HepG2 (cell line): ENCODE data around the gene TACC2. TPM values are rescaled to one million over a fixed set of nuclear protein-coding genes. Genes with fewer than 3 reads are reported as not detected.

ENCODE experiments used
- ATAC-seq: fragments of 200-7000 bp; cut with Tn5 transposase; 3 replicates; pipeline ENCODE4 v1.9.1; 2020; ENCODE audit warnings: mild to moderate bottlenecking, moderate library complexity
- BruUV-seq: library from RNA; stranded (reverse); fragments of 400-500 nt; replicated peaks from 2 replicates; lab custom pipeline; 2021; lab: Mats Ljungman, UMichigan
- CTCF ChIA-PET: fragments of 300-600 bp; formaldehyde crosslinking; extraction: SDS; loops from one replicate; lab custom pipeline; 2021; ENCODE audit warnings: low total read pairs, inconsistent platforms, low intra/inter-chr PET ratio; lab: Yijun Ruan, JAX
- POLR2A ChIA-PET: fragments of 350-600 bp; sonication (Branson Sonifier 250); formaldehyde crosslinking; loops from one replicate; lab custom pipeline; 2020; ENCODE audit warnings: antibody characterized with exemption, inconsistent platforms; lab: Yijun Ruan, JAX
- DNase-seq: peaks from one replicate; pipeline ENCODE4 v3.0.0-alpha.2; 2015; ENCODE audit warnings: low spot score
- FAIRE-seq: peaks from 3 replicates; lab custom pipeline; 2011; peaks lifted over from hg19 to GRCh38; lab: Jason Lieb, UNC
- H2AFZ ChIP-seq: one replicate; pipeline ENCODE4 v1.6.1; 2011; ENCODE audit warnings: low read length, inconsistent platforms
- H3K27ac ChIP-seq: fragments of 300-600 bp; 3 replicates; pipeline ENCODE4 v1.8.0; 2011; ENCODE audit warnings: mixed run types, mild to moderate bottlenecking, mixed read lengths, low read length, inconsistent platforms; ENCODE audit not compliant: insufficient read depth; ENCODE audit errors: extremely low read length
- H3K27me3 ChIP-seq, 2 experiments: fragments of 200-600 bp in 1 of 2; 2 replicates in 1 of 2; 3 replicates in 1 of 2; pipeline versions ENCODE4 v1.6.0 to v1.8.0; 2011; ENCODE audit warnings: low read length in 2 of 2, mild to moderate bottlenecking in 2 of 2, moderate library complexity in 2 of 2, inconsistent platforms in 1 of 2; ENCODE audit not compliant: insufficient read depth in 2 of 2, control insufficient read depth in 1 of 2
- H3K36me3 ChIP-seq, 2 experiments: fragments of 200-600 bp in 1 of 2; replicated peaks in 1 of 2; 2 replicates in 1 of 2; 3 replicates in 1 of 2; pipeline versions ENCODE4 v1.5.1 to v1.8.0; 2011; ENCODE audit warnings: low read length in 2 of 2, inconsistent platforms in 1 of 2; ENCODE audit not compliant: insufficient read depth in 2 of 2, control insufficient read depth in 1 of 2
- H3K4me1 ChIP-seq: 2 replicates; pipeline ENCODE4 v1.5.1; 2012; ENCODE audit warnings: low read length, inconsistent platforms; ENCODE audit not compliant: insufficient read depth
- H3K4me2 ChIP-seq: 2 replicates; pipeline ENCODE4 v1.6.0; 2011; ENCODE audit warnings: low read depth, low read length, inconsistent platforms
- H3K4me3 ChIP-seq, 3 experiments: fragments of 200-600 bp in 1 of 3; sonication (generic), shearing (Covaris generic) in 1 of 3; replicated peaks in 1 of 3; 2 replicates each; pipeline ENCODE4 v1.5.1; 2011 to 2016; ENCODE audit warnings: low read length in 3 of 3, inconsistent platforms in 2 of 3, low read depth in 2 of 3, mild to moderate bottlenecking in 2 of 3, control low read depth in 1 of 3, mixed read lengths in 1 of 3; ENCODE audit not compliant: insufficient read depth in 1 of 3
- H3K79me2 ChIP-seq: one replicate; pipeline ENCODE4 v1.6.1; 2011; ENCODE audit warnings: low read length, inconsistent platforms; ENCODE audit not compliant: insufficient read depth
- H3K9ac ChIP-seq: 2 replicates; pipeline ENCODE4 v1.6.0; 2011; ENCODE audit warnings: mild to moderate bottlenecking, low read depth, low read length, inconsistent platforms; ENCODE audit not compliant: insufficient read depth
- H3K9me3 ChIP-seq: 2 replicates; pipeline ENCODE4 v1.5.1; 2012; ENCODE audit warnings: mild to moderate bottlenecking, low read length
- H4K20me1 ChIP-seq: 2 replicates; pipeline ENCODE4 v1.6.0; 2011; ENCODE audit warnings: inconsistent platforms, mild to moderate bottlenecking, low read length, moderate library complexity; ENCODE audit not compliant: insufficient read depth
- HNRNPK ChIP-seq: fragments of 200-400 bp; formaldehyde crosslinking; IDR thresholded peaks from 2 replicates; pipeline ENCODE4 v1.6.1; 2018; ENCODE audit warnings: low read length, low read depth, moderate library complexity, mild to moderate bottlenecking; ENCODE audit not compliant: poor library complexity, severe bottlenecking
- MXD3 ChIP-seq: IDR thresholded peaks from 2 replicates; pipeline ENCODE4 v1.6.1; 2016; ENCODE audit warnings: mild to moderate bottlenecking, missing biosample characterization, missing genetic modification reagents
- PHF21A ChIP-seq: sonication (generic); formaldehyde crosslinking; IDR thresholded peaks from 2 replicates; pipeline ENCODE4 v1.5.0; 2020; ENCODE audit warnings: mild to moderate bottlenecking, missing genetic modification reagents
- REXO4 ChIP-seq: sonication (generic); formaldehyde crosslinking; IDR thresholded peaks from 2 replicates; pipeline ENCODE4 v1.8.0; 2022; ENCODE audit warnings: missing genetic modification reagents, mild to moderate bottlenecking, borderline replicate concordance
- STAT5B ChIP-seq: sonication (generic); formaldehyde crosslinking; IDR thresholded peaks from 2 replicates; pipeline ENCODE4 v1.4.0; 2020; ENCODE audit warnings: missing genetic modification reagents
- ZNF468 ChIP-seq: sonication (generic); formaldehyde crosslinking; IDR thresholded peaks from 2 replicates; pipeline ENCODE4 v1.8.0; 2022; ENCODE audit warnings: mild to moderate bottlenecking, moderate library complexity, missing genetic modification reagents
- ZSCAN12 ChIP-seq: sonication (generic); formaldehyde crosslinking; IDR thresholded peaks from 2 replicates; pipeline ENCODE4 v1.9.0; 2021; ENCODE audit warnings: mild to moderate bottlenecking, missing genetic modification reagents
- ZSCAN22 ChIP-seq: sonication (generic); formaldehyde crosslinking; IDR thresholded peaks from 2 replicates; pipeline ENCODE4 v1.4.0; 2020; ENCODE audit warnings: mild to moderate bottlenecking, missing genetic modification reagents
- WGBS: methylation state at CpG from one replicate; pipeline ENCODE4 v1.1.6; 2017; ENCODE audit warnings: low lambda C conversion rate; 5-methylcytosine and 5-hydroxymethylcytosine counted together
- in situ Hi-C: cut with HindIII; loops from 2 replicates; pipeline ENCODE4 v1.10.0; 2017; ENCODE audit warnings: low pct_unique_long_range_greater_than_20kb; ENCODE audit not compliant: extremely low pct_ligation_motif_present
- intact Hi-C: fragments of 100-400 bp; cut with micrococcal nuclease; formaldehyde crosslinking; loops from one replicate; pipeline ENCODE4 v1.10.0; 2022; ENCODE audit not compliant: unreplicated experiment
- polyA plus RNA-seq, 8 experiments: library from polyadenylated mRNA; depleted of rRNA in 3 of 8; stranded (reverse) in 7 of 8; unstranded in 1 of 8; fragments of >200 nt; fragmentation: Illumina TruSeq in 4 of 8; extraction: Trizol in 4 of 8; gene quantifications; 2 replicates each; pipeline versions ENCODE4 v1.2.1 to v1.2.3, GENCODE V29; 2011 to 2016; ENCODE audit warnings: low read depth in 4 of 8, missing spikeins in 1 of 8, mixed read lengths in 1 of 8; ENCODE audit not compliant: insufficient read depth in 1 of 8
- total RNA-seq, 5 experiments: library from RNA; depleted of rRNA; stranded (reverse); fragments of >200 nt; fragmentation: Illumina TruSeq; extraction: Trizol; gene quantifications; 2 replicates each; pipeline ENCODE4 v1.2.3, GENCODE V29; 2016; ENCODE audit warnings: low read depth in 1 of 5
- TF ChIP-seq, protein P1 (sequence below): sonication (generic); formaldehyde crosslinking; IDR thresholded peaks from 2 replicates; pipeline ENCODE4 v1.4.0; 2020; ENCODE audit warnings: mild to moderate bottlenecking, missing genetic modification reagents

Gene TACC2
- total and polyA plus RNA-seq, 2 of the 13 experiments (the other 11 are each of a cell fraction or from before 2014, with no cell fraction given) = 11.8 to 16.0 TPM

DNA sequence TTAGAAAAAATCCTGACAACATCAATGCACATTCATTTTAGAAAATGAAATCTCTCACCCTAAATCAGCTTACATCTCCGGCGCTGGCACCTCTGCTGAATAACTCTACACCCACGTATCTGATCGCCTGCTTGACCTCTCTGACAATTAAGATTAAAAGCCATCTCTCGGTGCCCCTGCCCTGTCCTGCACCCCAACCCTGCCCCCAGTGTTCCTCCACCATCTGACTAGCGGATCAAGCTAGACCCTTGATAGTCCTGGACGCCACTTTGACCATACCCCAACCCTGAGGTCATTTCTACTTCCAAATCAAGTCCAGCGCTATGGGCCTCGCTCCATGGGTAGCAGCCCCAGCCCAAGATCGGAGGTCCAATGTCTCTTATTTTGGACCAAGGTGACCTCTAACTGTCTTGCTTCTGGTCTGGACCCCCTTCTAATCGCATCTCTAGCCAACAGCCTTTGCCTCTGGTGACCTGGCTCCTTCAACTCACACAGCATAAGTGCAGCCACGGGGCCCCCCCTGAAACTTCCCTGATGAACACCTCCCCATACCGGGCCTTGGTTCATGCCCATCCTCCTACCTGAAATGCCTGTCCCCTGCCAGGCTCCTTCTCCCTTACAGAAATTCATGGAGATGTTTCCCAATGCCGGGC is 310.6 kb downstream of the TACC2 start:
- Histone ChIP-seq H3K36me3 (no peaks in the 10 kb centered on the region), H3K4me3 (no peak overlapping the region; a peak in 2 of 6 replicates), H3K9ac (peak overlapping the region; percentile 59; the same call in 1 of the 2 replicates), H3K27ac (peak overlapping the region; percentile 32), H3K4me2 (peak overlapping the region; percentile 97), H3K9me3 (no peaks in the 10 kb centered on the region), H3K27me3 (peaks cover 0 to 18% of the 10 kb centered on the region in 2 experiments; a peak in 2 of 5 replicates), H4K20me1 (no peaks in the 10 kb centered on the region), H3K79me2 (no peaks in the 10 kb centered on the region), H2AFZ (no peak overlapping the region), H3K4me1 (peaks cover 69% of the 10 kb centered on the region)
- in situ Hi-C loops (loop anchor here (5.0 to 10.0 kb wide), 3 partner anchors 43 to 405 kb away; no protein-coding TSS in a partner anchor), intact Hi-C loops (loop anchor here (2.0 to 5.0 kb wide), 3 partner anchors 75 to 268 kb away; partner anchors contain the start of gene PLEKHA1)
- TF ChIP-seq PHF21A (CRISPR knock-in tag) (0 out of 2 replicates have a peak, but pooled peaks have one; percentile 9), MXD3 (no peak), REXO4 (CRISPR knock-in tag) (no peak), ZSCAN12 (no peak), HNRNPK (no peak), ZSCAN22 (CRISPR knock-in tag) (peak; percentile 88), STAT5B (CRISPR knock-in tag) (no peak), ZNF468 (CRISPR knock-in tag) (no peak)
- TF ChIP-seq, protein P1, sequence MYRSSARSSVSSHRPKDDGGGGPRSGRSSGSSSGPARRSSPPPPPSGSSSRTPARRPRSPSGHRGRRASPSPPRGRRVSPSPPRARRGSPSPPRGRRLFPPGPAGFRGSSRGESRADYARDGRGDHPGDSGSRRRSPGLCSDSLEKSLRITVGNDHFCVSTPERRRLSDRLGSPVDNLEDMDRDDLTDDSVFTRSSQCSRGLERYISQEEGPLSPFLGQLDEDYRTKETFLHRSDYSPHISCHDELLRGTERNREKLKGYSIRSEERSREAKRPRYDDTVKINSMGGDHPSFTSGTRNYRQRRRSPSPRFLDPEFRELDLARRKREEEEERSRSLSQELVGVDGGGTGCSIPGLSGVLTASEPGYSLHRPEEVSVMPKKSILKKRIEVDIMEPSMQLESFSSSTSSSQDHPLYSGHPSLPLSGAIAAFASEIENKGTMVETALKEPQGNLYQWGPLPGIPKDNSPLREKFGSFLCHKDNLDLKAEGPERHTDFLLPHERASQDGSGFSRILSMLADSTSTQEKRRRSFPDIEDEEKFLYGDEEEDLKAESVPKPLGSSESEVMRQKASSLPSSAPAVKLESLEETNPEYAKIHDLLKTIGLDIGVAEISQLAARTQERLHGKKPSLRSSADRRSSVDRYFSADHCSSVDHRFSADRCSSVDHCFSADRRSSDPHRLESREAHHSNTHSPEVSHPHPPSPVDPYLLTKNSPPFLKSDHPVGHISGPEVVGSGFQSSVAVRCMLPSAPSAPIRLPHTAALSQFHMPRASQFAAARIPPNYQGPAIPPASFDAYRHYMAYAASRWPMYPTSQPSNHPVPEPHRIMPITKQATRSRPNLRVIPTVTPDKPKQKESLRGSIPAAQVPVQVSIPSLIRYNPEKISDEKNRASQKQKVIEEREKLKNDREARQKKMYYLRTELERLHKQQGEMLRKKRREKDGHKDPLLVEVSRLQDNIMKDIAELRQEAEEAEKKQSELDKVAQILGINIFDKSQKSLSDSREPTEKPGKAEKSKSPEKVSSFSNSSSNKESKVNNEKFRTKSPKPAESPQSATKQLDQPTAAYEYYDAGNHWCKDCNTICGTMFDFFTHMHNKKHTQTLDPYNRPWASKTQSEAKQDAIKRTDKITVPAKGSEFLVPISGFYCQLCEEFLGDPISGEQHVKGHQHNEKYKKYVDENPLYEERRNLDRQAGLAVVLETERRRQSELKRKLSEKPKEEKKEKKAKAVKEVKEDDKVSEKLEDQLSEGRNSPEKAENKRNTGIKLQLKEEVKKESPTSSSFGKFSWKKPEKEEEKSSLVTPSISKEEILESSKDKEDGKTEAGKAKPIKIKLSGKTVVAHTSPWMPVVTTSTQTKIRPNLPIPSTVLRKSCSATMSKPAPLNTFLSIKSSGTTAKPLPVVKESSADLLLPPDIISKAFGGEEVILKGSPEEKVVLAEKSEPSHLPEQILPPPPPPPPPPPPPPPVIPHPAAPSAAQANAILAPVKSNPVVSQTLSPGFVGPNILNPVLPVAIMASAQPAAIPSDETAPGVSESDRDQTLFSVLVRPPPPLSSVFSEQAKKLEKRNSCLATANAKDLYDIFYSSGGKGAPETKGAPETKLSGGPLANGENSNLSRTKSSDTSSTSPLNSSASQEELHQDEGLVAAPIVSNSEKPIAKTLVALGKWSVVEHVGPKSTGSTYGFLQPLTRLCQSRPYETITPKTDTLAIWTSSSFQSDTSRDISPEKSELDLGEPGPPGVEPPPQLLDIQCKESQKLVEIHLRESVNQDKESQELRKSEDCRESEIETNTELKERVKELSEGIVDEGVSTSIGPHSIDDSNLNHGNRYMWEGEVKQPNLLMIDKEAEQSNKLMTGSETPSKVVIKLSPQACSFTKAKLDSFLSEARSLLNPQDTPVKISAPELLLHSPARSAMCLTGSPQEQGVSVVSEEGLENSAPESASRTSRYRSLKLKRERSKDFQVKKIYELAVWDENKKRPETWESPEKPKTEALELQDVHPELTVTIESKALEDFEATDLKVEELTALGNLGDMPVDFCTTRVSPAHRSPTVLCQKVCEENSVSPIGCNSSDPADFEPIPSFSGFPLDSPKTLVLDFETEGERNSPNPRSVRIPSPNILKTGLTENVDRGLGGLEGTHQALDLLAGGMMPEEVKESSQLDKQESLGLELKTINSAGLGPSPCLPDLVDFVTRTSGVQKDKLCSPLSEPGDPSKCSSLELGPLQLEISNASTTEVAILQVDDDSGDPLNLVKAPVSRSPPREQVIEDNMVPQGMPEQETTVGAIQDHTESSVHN (CRISPR knock-in tag) = no peak
- no peak for DNase-seq
- no peak for ATAC-seq
- 95% methylated on average over 14 of the region's 14 CpGs for WGBS
- no TSS peak for BruUV-seq
- ChIA-PET CTCF (interaction anchor here (1.1 to 2.7 kb wide), 4 partner anchors 9 to 266 kb away, joined by 3 to 48 read pairs (median 13); no protein-coding TSS in a partner anchor), POLR2A (interaction anchor here (1.0 to 2.1 kb wide), 9 partner anchors 10 to 266 kb away, joined by 3 to 49 read pairs (median 4); partner anchors contain the start of gene PLEKHA1)
- no peak for FAIRE-seq
